PFSK-1 (cell line): ENCODE data around the gene PCDHGA1.

Source experiments
- FOXP2 ChIP-seq: optimal IDR thresholded peaks from 2 replicates; pipeline ENCODE3; 2011; ENCODE audit warnings: borderline replicate concordance, control low read depth, inconsistent platforms; ENCODE audit not compliant: insufficient read depth; ENCODE audit errors: extremely low read length, extremely low read depth
- POLR2AphosphoS5 ChIP-seq: IDR thresholded peaks from 2 replicates; pipeline ENCODE4 v1.6.1; 2012; ENCODE audit warnings: low read depth, mild to moderate bottlenecking, control low read depth, low read length, moderate library complexity
- SIN3A ChIP-seq: IDR thresholded peaks from 2 replicates; pipeline ENCODE4 v1.6.1; 2012; ENCODE audit warnings: mild to moderate bottlenecking, low read length, moderate library complexity, borderline replicate concordance; ENCODE audit not compliant: insufficient read depth
- TAF1 ChIP-seq: IDR thresholded peaks from 2 replicates; pipeline ENCODE4 v1.6.1; 2012; ENCODE audit warnings: low read length, control low read depth, borderline replicate concordance; ENCODE audit not compliant: insufficient read depth
- TF ChIP-seq, protein P1 (sequence below), 2 experiments: IDR thresholded peaks; 2 replicates each; pipeline versions ENCODE4 v1.6.1 to v1.8.0; 2011 to 2012; ENCODE audit warnings: low read depth in 2 of 2, low read length in 2 of 2, control low read depth in 1 of 2, inconsistent platforms in 1 of 2, mild to moderate bottlenecking in 1 of 2, moderate library complexity in 1 of 2; ENCODE audit not compliant: insufficient read depth in 1 of 2

PCDHGA1 gene

DNA sequence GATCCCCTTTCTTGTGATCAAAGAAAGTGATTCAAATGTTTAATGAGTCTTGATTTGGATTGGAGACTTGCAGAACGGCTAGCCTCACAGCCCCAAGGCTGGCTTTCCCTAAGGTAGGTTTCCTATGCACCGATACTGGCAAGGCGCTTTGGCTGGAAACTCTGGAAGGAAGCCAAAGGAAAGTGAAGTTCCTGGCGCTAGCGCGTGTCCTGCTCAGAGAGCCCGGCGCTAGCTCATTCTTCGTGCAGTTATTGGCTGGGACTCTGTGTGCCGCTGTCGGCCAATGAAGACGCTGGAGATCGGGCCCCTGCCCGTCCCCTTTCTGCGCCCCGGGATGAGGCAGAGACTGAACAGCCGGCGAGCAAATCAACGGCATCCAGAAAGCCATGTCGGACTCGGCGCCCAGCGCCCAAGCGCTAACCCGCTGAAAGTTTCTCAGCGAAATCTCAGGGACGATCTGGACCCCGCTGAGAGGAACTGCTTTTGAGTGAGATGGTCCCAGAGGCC lies 145.4 kb downstream of the PCDHGA1 start, which contains the start of gene PCDHGC3:
Gene PCDHGC3, plus strand, starts transcription at position 342 of the 507 bp plus-strand sequence. Its CDS starts 151 bp downstream, at position 493.
- TF ChIP-seq FOXP2 (peak; percentile 26), SIN3A (0 out of 2 replicates have a peak, but pooled peaks have one; percentile 67), TAF1 (peak; percentile 20; the same call in 1 of the 2 replicates), POLR2AphosphoS5 (peak; percentile 52; the same call in 1 of the 2 replicates)
- TF ChIP-seq, protein P1, sequence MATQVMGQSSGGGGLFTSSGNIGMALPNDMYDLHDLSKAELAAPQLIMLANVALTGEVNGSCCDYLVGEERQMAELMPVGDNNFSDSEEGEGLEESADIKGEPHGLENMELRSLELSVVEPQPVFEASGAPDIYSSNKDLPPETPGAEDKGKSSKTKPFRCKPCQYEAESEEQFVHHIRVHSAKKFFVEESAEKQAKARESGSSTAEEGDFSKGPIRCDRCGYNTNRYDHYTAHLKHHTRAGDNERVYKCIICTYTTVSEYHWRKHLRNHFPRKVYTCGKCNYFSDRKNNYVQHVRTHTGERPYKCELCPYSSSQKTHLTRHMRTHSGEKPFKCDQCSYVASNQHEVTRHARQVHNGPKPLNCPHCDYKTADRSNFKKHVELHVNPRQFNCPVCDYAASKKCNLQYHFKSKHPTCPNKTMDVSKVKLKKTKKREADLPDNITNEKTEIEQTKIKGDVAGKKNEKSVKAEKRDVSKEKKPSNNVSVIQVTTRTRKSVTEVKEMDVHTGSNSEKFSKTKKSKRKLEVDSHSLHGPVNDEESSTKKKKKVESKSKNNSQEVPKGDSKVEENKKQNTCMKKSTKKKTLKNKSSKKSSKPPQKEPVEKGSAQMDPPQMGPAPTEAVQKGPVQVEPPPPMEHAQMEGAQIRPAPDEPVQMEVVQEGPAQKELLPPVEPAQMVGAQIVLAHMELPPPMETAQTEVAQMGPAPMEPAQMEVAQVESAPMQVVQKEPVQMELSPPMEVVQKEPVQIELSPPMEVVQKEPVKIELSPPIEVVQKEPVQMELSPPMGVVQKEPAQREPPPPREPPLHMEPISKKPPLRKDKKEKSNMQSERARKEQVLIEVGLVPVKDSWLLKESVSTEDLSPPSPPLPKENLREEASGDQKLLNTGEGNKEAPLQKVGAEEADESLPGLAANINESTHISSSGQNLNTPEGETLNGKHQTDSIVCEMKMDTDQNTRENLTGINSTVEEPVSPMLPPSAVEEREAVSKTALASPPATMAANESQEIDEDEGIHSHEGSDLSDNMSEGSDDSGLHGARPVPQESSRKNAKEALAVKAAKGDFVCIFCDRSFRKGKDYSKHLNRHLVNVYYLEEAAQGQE (IDR thresholded peaks at IDR 0.05; ENCODE audit: insufficient read depth in 1 of 2, low read depth in 2 of 2, low read length in 2 of 2): no peak; a peak in 1 of 4 replicates

DNA sequence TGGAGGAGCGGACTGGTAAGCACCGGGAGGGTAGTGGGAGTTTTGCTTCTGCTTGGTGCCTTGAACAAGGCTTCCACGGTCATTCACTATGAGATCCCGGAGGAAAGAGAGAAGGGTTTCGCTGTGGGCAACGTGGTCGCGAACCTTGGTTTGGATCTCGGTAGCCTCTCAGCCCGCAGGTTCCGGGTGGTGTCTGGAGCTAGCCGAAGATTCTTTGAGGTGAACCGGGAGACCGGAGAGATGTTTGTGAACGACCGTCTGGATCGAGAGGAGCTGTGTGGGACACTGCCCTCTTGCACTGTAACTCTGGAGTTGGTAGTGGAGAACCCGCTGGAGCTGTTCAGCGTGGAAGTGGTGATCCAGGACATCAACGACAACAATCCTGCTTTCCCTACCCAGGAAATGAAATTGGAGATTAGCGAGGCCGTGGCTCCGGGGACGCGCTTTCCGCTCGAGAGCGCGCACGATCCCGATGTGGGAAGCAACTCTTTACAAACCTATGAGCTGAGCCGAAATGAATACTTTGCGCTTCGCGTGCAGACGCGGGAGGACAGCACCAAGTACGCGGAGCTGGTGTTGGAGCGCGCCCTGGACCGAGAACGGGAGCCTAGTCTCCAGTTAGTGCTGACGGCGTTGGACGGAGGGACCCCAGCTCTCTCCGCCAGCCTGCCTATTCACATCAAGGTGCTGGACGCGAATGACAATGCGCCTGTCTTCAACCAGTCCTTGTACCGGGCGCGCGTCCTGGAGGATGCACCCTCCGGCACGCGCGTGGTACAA lies 146.0 kb downstream of the PCDHGA1 start:
- no peak for TF ChIP-seq SIN3A
- TF ChIP-seq, protein P1 (IDR thresholded peaks at IDR 0.05; ENCODE audit: insufficient read depth in 1 of 2, low read depth in 2 of 2, low read length in 2 of 2): peak; percentile 11 to 52; a peak in 2 of 4 replicates
- 0 out of 2 replicates have a peak, but pooled peaks have one; percentile 16 for TF ChIP-seq POLR2AphosphoS5
- TF ChIP-seq FOXP2: peak; percentile 24

DNA sequence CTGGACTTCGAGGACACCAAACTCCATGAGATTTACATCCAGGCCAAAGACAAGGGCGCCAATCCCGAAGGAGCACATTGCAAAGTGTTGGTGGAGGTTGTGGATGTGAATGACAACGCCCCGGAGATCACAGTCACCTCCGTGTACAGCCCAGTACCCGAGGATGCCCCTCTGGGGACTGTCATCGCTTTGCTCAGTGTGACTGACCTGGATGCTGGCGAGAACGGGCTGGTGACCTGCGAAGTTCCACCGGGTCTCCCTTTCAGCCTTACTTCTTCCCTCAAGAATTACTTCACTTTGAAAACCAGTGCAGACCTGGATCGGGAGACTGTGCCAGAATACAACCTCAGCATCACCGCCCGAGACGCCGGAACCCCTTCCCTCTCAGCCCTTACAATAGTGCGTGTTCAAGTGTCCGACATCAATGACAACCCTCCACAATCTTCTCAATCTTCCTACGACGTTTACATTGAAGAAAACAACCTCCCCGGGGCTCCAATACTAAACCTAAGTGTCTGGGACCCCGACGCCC lies 146.8 kb downstream of the PCDHGA1 start:
- TF ChIP-seq, protein P1 (IDR thresholded peaks at IDR 0.05; ENCODE audit: insufficient read depth in 1 of 2, low read depth in 2 of 2, low read length in 2 of 2): no peak
- TF ChIP-seq FOXP2: no peak
- TF ChIP-seq SIN3A: no peak
- TF ChIP-seq POLR2AphosphoS5: no peak
- TF ChIP-seq TAF1: no peak

DNA sequence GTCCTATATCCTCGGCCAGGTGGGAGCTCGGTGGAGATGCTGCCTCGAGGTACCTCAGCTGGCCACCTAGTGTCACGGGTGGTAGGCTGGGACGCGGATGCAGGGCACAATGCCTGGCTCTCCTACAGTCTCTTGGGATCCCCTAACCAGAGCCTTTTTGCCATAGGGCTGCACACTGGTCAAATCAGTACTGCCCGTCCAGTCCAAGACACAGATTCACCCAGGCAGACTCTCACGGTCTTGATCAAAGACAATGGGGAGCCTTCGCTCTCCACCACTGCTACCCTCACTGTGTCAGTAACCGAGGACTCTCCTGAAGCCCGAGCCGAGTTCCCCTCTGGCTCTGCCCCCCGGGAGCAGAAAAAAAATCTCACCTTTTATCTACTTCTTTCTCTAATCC lies 147.5 kb downstream of the PCDHGA1 start:
- TF ChIP-seq TAF1: no peak
- TF ChIP-seq SIN3A: no peak
- TF ChIP-seq, protein P1 (IDR thresholded peaks at IDR 0.05; ENCODE audit: insufficient read depth in 1 of 2, low read depth in 2 of 2, low read length in 2 of 2): no peak
- TF ChIP-seq FOXP2: no peak
- no peak for TF ChIP-seq POLR2AphosphoS5
